Prostate gland (tissue), 2 donors: Measurements from ENCODE around the gene WNT5A. TPM values are rescaled to one million over a fixed set of nuclear protein-coding genes. Genes with fewer than 3 reads are reported as not detected.
"Not testable (repeated sequence)": the region's sequence is repeated elsewhere in the genome, so short reads cannot be mapped to it uniquely, and the experiment has no call there.

Source experiments
- DNase-seq: peaks from one replicate; pipeline ENCODE4 v3.0.0-alpha.2; 2019; ENCODE audit warnings: low spot score
- H3K27ac ChIP-seq, 2 donors: fragments of 200-600 bp; sonication (generic); 2 replicates each; pipeline ENCODE4 v1.5.1; 2017 to 2019
- H3K27me3 ChIP-seq: fragments of 200-600 bp; sonication (generic); replicated peaks from 2 replicates; pipeline ENCODE4 v1.5.1; 2019; ENCODE audit not compliant: insufficient read depth
- H3K36me3 ChIP-seq, 2 donors: fragments of 200-600 bp; sonication (generic); 1 replicate in 1 of 2; 2 replicates in 1 of 2; pipeline versions ENCODE4 v1.5.1 to v1.8.1; 2017 to 2019
- H3K4me1 ChIP-seq: fragments of 200-600 bp; sonication (generic); replicated peaks from 2 replicates; pipeline ENCODE4 v1.5.1; 2019
- H3K4me3 ChIP-seq, 2 donors: fragments of 200-600 bp; sonication (generic); 2 replicates each; pipeline ENCODE4 v1.5.1; 2017 to 2019
- H3K9me3 ChIP-seq: fragments of 200-600 bp; sonication (generic); 2 replicates; pipeline ENCODE4 v1.5.1; 2017
- POLR2A ChIP-seq: fragments of 450-650 bp; IDR thresholded peaks from one replicate; pipeline ENCODE4 v1.6.1; 2016; ENCODE audit warnings: antibody characterized with exemption, mild to moderate bottlenecking
- POLR2AphosphoS5 ChIP-seq: sonication (generic); formaldehyde crosslinking; IDR thresholded peaks from one replicate; pipeline ENCODE4 v1.6.1; 2017; ENCODE audit warnings: antibody characterized with exemption
- WGBS: methylation state at CpG from one replicate; pipeline ENCODE4 v1.1.5; 2018; 5-methylcytosine and 5-hydroxymethylcytosine counted together
- intact Hi-C: fragments of 100-400 bp; cut with DNase I; formaldehyde crosslinking; loops from one replicate; pipeline ENCODE4 v1.14.2; 2022
- total RNA-seq, 2 donors: library from RNA; depleted of rRNA; stranded (reverse); fragments of >200 nt; gene quantifications; one replicate each; pipeline ENCODE4 v1.1.0, GENCODE V29; 2016
- TF ChIP-seq, protein P1 (sequence below), 4 experiments: fragments of 200-600 bp in 2 of 4; fragments of 450-650 bp in 2 of 4; sonication (generic) in 2 of 4; IDR thresholded peaks; 1 replicate in 3 of 4; 2 replicates in 1 of 4; pipeline ENCODE4 v1.5.1; 2016 to 2019; ENCODE audit warnings: antibody characterized with exemption in 4 of 4, mild to moderate bottlenecking in 2 of 4, moderate library complexity in 2 of 4

Gene WNT5A
- total RNA-seq, 2 donors from 2014 or later: 9.5 to 14.3 TPM

DNA sequence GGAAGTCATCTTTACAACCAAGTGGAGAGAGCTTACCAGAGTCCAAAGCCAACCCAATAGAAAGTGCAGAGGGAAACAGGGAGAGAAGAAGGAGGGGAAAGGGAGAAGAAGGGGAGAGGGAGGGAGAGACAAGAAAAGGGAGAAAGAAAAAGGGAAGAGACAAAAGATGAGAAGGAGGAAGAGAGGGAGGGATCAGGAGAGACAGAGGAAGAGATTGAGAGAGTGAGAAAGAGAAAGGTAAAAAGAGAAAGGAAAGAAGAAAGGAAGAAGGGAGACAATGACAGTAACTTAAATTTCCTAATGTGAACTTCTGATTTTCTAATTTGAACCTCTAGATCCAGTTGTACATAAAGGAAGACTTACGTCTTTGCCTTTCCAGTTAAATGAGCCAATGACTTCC is 20.7 kb upstream of the WNT5A start:
- intact Hi-C loops: no loop called here
- no peak overlapping the region for H3K4me3 ChIP-seq
- H3K36me3 ChIP-seq: no peaks in the 10 kb centered on the region
- no peak for DNase-seq
- no peaks in the 10 kb centered on the region for H3K9me3 ChIP-seq
- no peaks in the 10 kb centered on the region for H3K4me1 ChIP-seq
- H3K27ac ChIP-seq: no peak overlapping the region
- 91% methylated on average over 1 of the region's 1 CpG for WGBS
- H3K27me3 ChIP-seq: no peaks in the 10 kb centered on the region
- TF ChIP-seq POLR2A (no peak), POLR2AphosphoS5 (no peak)
- TF ChIP-seq, protein P1, sequence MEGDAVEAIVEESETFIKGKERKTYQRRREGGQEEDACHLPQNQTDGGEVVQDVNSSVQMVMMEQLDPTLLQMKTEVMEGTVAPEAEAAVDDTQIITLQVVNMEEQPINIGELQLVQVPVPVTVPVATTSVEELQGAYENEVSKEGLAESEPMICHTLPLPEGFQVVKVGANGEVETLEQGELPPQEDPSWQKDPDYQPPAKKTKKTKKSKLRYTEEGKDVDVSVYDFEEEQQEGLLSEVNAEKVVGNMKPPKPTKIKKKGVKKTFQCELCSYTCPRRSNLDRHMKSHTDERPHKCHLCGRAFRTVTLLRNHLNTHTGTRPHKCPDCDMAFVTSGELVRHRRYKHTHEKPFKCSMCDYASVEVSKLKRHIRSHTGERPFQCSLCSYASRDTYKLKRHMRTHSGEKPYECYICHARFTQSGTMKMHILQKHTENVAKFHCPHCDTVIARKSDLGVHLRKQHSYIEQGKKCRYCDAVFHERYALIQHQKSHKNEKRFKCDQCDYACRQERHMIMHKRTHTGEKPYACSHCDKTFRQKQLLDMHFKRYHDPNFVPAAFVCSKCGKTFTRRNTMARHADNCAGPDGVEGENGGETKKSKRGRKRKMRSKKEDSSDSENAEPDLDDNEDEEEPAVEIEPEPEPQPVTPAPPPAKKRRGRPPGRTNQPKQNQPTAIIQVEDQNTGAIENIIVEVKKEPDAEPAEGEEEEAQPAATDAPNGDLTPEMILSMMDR (IDR thresholded peaks at IDR 0.05): no peak

DNA sequence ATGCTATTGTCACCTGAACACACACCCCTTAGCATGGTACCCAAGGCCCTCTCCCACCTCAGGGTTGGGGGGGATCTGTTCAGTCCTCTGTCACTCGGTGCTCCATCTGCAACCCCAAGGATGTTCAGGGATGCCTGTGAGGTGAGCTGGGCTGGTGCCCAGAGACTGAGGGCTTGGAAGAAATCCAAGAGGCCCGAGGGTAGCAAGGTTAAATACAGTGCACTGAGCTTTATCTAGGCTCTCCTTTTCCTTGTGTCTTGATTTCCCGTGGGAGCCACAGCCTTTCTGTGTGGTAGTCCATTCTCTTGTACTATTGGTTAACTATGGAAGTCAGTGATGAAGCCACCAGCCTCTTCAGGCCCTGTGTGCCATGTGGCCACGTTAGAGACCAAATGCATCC is 18.7 kb upstream of the WNT5A start:
- TF ChIP-seq, protein P1 (IDR thresholded peaks at IDR 0.05): no peak
- TF ChIP-seq POLR2AphosphoS5 (no peak), POLR2A (no peak)
- WGBS: 59% methylated on average over 4 of the region's 4 CpGs
- DNase-seq: no peak
- intact Hi-C loops: no loop called here
- no peaks in the 10 kb centered on the region for H3K36me3 ChIP-seq
- H3K4me3 ChIP-seq: no peak overlapping the region
- no peak overlapping the region for H3K27ac ChIP-seq
- H3K27me3 ChIP-seq: no peaks in the 10 kb centered on the region
- no peaks in the 10 kb centered on the region for H3K4me1 ChIP-seq
- H3K9me3 ChIP-seq: no peaks in the 10 kb centered on the region

DNA sequence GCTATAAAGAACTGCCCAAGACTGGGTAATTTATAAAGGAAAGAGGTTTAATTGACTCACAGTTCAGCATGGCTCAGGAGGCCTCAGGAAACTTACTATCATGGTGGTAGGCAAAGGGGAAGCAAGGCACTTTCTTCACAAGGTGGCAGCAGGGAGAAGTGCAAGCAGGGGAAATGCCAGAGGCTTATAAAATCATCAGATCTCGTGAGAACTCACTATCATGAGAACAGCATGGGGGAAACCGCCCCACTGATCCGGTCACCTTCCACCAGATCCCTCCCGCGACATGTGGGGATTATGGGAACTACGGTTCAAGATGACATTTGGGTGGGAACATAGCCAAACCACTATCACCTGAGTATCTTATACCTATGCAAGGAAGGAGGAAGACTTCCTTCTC is 18.0 kb upstream of the WNT5A start:
- TF ChIP-seq, protein P1 (IDR thresholded peaks at IDR 0.05): peak in 3 of 4 experiments; percentile 22 to 33 (median 28)
- H3K4me3 ChIP-seq, H3K27me3 ChIP-seq, H3K27ac ChIP-seq, H3K4me1 ChIP-seq, intact Hi-C loops, DNase-seq, H3K36me3 ChIP-seq, H3K9me3 ChIP-seq: not testable (repeated sequence)
- 61% methylated on average over 6 of the region's 6 CpGs for WGBS

DNA sequence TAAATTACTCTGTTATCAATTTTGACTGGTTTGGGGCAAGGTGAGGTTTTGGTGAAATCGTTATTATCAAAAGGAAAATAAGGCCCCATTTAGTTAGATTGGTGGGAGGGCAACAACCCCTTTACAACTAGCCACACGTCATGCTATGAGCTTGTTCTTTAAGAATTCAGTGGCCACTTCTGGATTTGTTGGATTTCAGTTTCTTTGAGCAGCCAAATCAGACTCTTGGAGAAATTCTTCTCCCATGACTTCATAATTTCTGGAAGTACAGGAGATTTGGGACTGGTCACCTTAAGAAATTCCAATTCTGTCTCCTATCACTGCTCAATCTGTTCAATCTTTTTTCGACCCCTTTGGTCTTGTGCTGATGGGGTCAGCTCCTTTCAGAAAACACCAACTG is 14.8 kb upstream of the WNT5A start:
- Histone ChIP-seq H3K9me3 (no peaks in the 10 kb centered on the region), H3K27ac (no peak overlapping the region), H3K4me1 (no peaks in the 10 kb centered on the region), H3K36me3 (no peaks in the 10 kb centered on the region), H3K4me3 (no peak overlapping the region), H3K27me3 (no peaks in the 10 kb centered on the region)
- intact Hi-C loops: no loop called here
- TF ChIP-seq POLR2A: no peak
- TF ChIP-seq POLR2AphosphoS5: no peak
- TF ChIP-seq, protein P1 (IDR thresholded peaks at IDR 0.05): no peak
- no peak for DNase-seq
- WGBS: 93% methylated on average over 3 of the region's 3 CpGs

DNA sequence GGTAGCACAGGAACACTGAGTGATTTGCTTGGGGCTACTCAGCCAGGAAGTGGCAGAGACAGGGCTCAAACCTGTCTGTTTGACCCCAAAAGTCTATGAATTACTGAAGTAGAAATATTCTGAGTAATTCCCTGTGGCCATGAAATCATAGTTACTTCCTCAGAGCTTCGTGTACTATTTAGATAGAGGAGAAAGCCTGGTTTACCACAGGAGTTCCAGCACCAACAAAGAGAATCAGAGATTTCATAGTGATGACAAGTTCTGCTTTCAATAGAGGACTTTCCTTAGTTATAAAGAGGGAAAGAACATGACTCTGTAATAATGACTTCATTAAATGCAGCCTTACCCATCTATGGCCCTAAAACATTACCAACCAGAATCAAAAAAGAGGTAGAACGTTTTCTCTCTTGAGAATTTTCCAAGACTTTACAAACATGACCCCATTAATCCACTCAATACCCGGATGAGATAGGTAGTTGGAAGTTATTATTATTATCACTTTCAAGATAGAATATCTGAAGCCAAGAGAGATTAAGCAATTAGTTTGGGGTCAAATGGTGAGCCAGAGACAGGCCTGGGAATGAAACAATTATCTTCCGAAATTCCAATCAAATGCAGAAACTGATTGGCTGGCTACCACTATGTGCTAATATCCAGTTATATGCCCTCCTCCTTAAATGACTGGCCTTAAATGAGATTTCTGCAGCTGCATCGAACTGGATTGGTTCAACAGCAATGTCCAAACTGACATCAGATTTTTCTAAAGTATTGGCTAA is 13.6 kb upstream of the WNT5A start:
- Histone ChIP-seq H3K27me3 (no peaks in the 10 kb centered on the region), H3K36me3 (no peaks in the 10 kb centered on the region), H3K9me3 (no peaks in the 10 kb centered on the region), H3K27ac (no peak overlapping the region), H3K4me3 (no peak overlapping the region), H3K4me1 (no peaks in the 10 kb centered on the region)
- no peak for TF ChIP-seq POLR2AphosphoS5
- TF ChIP-seq, protein P1 (IDR thresholded peaks at IDR 0.05): no peak
- TF ChIP-seq POLR2A: no peak
- WGBS: 88% methylated on average over 5 of the region's 5 CpGs
- no peak for DNase-seq
- intact Hi-C loops: no loop called here
